HepG2 (cell line): ENCODE results near the gene LRRC55. TPM values are rescaled to one million over a fixed set of nuclear protein-coding genes. Genes with fewer than 3 reads are reported as not detected.

Experiments used
- ATAC-seq: fragments of 200-7000 bp; cut with Tn5 transposase; 3 replicates; pipeline ENCODE4 v1.9.1; 2020; ENCODE audit warnings: mild to moderate bottlenecking, moderate library complexity
- BruUV-seq: library from RNA; stranded (reverse); fragments of 400-500 nt; replicated peaks from 2 replicates; lab custom pipeline; 2021; lab: Mats Ljungman, UMichigan
- CTCF ChIA-PET: fragments of 300-600 bp; formaldehyde crosslinking; extraction: SDS; loops from one replicate; lab custom pipeline; 2021; ENCODE audit warnings: low total read pairs, inconsistent platforms, low intra/inter-chr PET ratio; lab: Yijun Ruan, JAX
- POLR2A ChIA-PET: fragments of 350-600 bp; sonication (Branson Sonifier 250); formaldehyde crosslinking; loops from one replicate; lab custom pipeline; 2020; ENCODE audit warnings: antibody characterized with exemption, inconsistent platforms; lab: Yijun Ruan, JAX
- DNase-seq: peaks from one replicate; pipeline ENCODE4 v3.0.0-alpha.2; 2015; ENCODE audit warnings: low spot score
- FAIRE-seq: peaks from 3 replicates; lab custom pipeline; 2011; peaks lifted over from hg19 to GRCh38; lab: Jason Lieb, UNC
- H2AFZ ChIP-seq: one replicate; pipeline ENCODE4 v1.6.1; 2011; ENCODE audit warnings: low read length, inconsistent platforms
- H3K27ac ChIP-seq: fragments of 300-600 bp; 3 replicates; pipeline ENCODE4 v1.8.0; 2011; ENCODE audit warnings: mixed run types, mild to moderate bottlenecking, mixed read lengths, low read length, inconsistent platforms; ENCODE audit not compliant: insufficient read depth; ENCODE audit errors: extremely low read length
- H3K27me3 ChIP-seq, 2 experiments: fragments of 200-600 bp in 1 of 2; 2 replicates in 1 of 2; 3 replicates in 1 of 2; pipeline versions ENCODE4 v1.6.0 to v1.8.0; 2011; ENCODE audit warnings: low read length in 2 of 2, mild to moderate bottlenecking in 2 of 2, moderate library complexity in 2 of 2, inconsistent platforms in 1 of 2; ENCODE audit not compliant: insufficient read depth in 2 of 2, control insufficient read depth in 1 of 2
- H3K36me3 ChIP-seq, 2 experiments: fragments of 200-600 bp in 1 of 2; replicated peaks in 1 of 2; 2 replicates in 1 of 2; 3 replicates in 1 of 2; pipeline versions ENCODE4 v1.5.1 to v1.8.0; 2011; ENCODE audit warnings: low read length in 2 of 2, inconsistent platforms in 1 of 2; ENCODE audit not compliant: insufficient read depth in 2 of 2, control insufficient read depth in 1 of 2
- H3K4me1 ChIP-seq: 2 replicates; pipeline ENCODE4 v1.5.1; 2012; ENCODE audit warnings: low read length, inconsistent platforms; ENCODE audit not compliant: insufficient read depth
- H3K4me2 ChIP-seq: 2 replicates; pipeline ENCODE4 v1.6.0; 2011; ENCODE audit warnings: low read depth, low read length, inconsistent platforms
- H3K4me3 ChIP-seq, 3 experiments: fragments of 200-600 bp in 1 of 3; sonication (generic), shearing (Covaris generic) in 1 of 3; replicated peaks in 1 of 3; 2 replicates each; pipeline ENCODE4 v1.5.1; 2011 to 2016; ENCODE audit warnings: low read length in 3 of 3, inconsistent platforms in 2 of 3, low read depth in 2 of 3, mild to moderate bottlenecking in 2 of 3, control low read depth in 1 of 3, mixed read lengths in 1 of 3; ENCODE audit not compliant: insufficient read depth in 1 of 3
- H3K79me2 ChIP-seq: one replicate; pipeline ENCODE4 v1.6.1; 2011; ENCODE audit warnings: low read length, inconsistent platforms; ENCODE audit not compliant: insufficient read depth
- H3K9ac ChIP-seq: 2 replicates; pipeline ENCODE4 v1.6.0; 2011; ENCODE audit warnings: mild to moderate bottlenecking, low read depth, low read length, inconsistent platforms; ENCODE audit not compliant: insufficient read depth
- H3K9me3 ChIP-seq: 2 replicates; pipeline ENCODE4 v1.5.1; 2012; ENCODE audit warnings: mild to moderate bottlenecking, low read length
- H4K20me1 ChIP-seq: 2 replicates; pipeline ENCODE4 v1.6.0; 2011; ENCODE audit warnings: inconsistent platforms, mild to moderate bottlenecking, low read length, moderate library complexity; ENCODE audit not compliant: insufficient read depth
- ESRRA ChIP-seq: sonication (generic); formaldehyde crosslinking; IDR thresholded peaks from 2 replicates; pipeline ENCODE4 v1.5.1; 2020; ENCODE audit warnings: mild to moderate bottlenecking, low read depth, missing genetic modification reagents
- MNT ChIP-seq: fragments of 450-650 bp; IDR thresholded peaks from 2 replicates; pipeline ENCODE4 v1.6.1; 2016
- NFE2L2 ChIP-seq: fragments of 150-350 bp; IDR thresholded peaks from 2 replicates; pipeline ENCODE4 v1.6.1; 2014; ENCODE audit warnings: low read length
- SOX5 ChIP-seq: IDR thresholded peaks from 2 replicates; pipeline ENCODE4 v1.6.1; 2016; ENCODE audit warnings: borderline replicate concordance
- ZBTB20 ChIP-seq: sonication (generic); formaldehyde crosslinking; IDR thresholded peaks from 2 replicates; pipeline ENCODE4 v1.8.1; 2023; ENCODE audit warnings: missing genetic modification reagents, low read depth, mild to moderate bottlenecking, borderline replicate concordance
- ZNF530 ChIP-seq: sonication (generic); formaldehyde crosslinking; IDR thresholded peaks from 2 replicates; pipeline ENCODE4 v1.5.0; 2020; ENCODE audit warnings: low read depth, mild to moderate bottlenecking, missing genetic modification reagents
- ZNF577 ChIP-seq: sonication (generic); formaldehyde crosslinking; IDR thresholded peaks from 2 replicates; pipeline ENCODE4 v1.4.0; 2020; ENCODE audit warnings: mild to moderate bottlenecking, low read depth, missing genetic modification reagents, borderline replicate concordance
- WGBS: methylation state at CpG from one replicate; pipeline ENCODE4 v1.1.6; 2017; ENCODE audit warnings: low lambda C conversion rate; 5-methylcytosine and 5-hydroxymethylcytosine counted together
- in situ Hi-C: cut with HindIII; loops from 2 replicates; pipeline ENCODE4 v1.10.0; 2017; ENCODE audit warnings: low pct_unique_long_range_greater_than_20kb; ENCODE audit not compliant: extremely low pct_ligation_motif_present
- intact Hi-C: fragments of 100-400 bp; cut with micrococcal nuclease; formaldehyde crosslinking; loops from one replicate; pipeline ENCODE4 v1.10.0; 2022; ENCODE audit not compliant: unreplicated experiment
- polyA plus RNA-seq, 8 experiments: library from polyadenylated mRNA; depleted of rRNA in 3 of 8; stranded (reverse) in 7 of 8; unstranded in 1 of 8; fragments of >200 nt; fragmentation: Illumina TruSeq in 4 of 8; extraction: Trizol in 4 of 8; gene quantifications; 2 replicates each; pipeline versions ENCODE4 v1.2.1 to v1.2.3, GENCODE V29; 2011 to 2016; ENCODE audit warnings: low read depth in 4 of 8, missing spikeins in 1 of 8, mixed read lengths in 1 of 8; ENCODE audit not compliant: insufficient read depth in 1 of 8
- total RNA-seq, 5 experiments: library from RNA; depleted of rRNA; stranded (reverse); fragments of >200 nt; fragmentation: Illumina TruSeq; extraction: Trizol; gene quantifications; 2 replicates each; pipeline ENCODE4 v1.2.3, GENCODE V29; 2016; ENCODE audit warnings: low read depth in 1 of 5

Gene LRRC55
- total and polyA plus RNA-seq, 2 of the 13 experiments (the other 11 are each of a cell fraction or from before 2014, with no cell fraction given), result not detected

GRCh38 chr11:57162179-57162898 lies 19.4 kb upstream of the LRRC55 start (continued):
- TF ChIP-seq ESRRA (no peak), ZNF577 (no peak), ZNF530 (CRISPR knock-in tag) (no peak), ZBTB20 (no peak)
- TF ChIP-seq, all 625 proteins: peak for 0

- H3K4me2 ChIP-seq, result no peak overlapping the region
- H3K27ac ChIP-seq, result no peak overlapping the region
- no peaks in the 10 kb centered on the region for H3K4me1 ChIP-seq
- TF ChIP-seq MNT (peak; percentile 50), NFE2L2 (peak; percentile 35; the same call in 1 of the 2 replicates), SOX5 (no peak)
- no peaks in the 10 kb centered on the region for H3K9me3 ChIP-seq
- no peaks in the 10 kb centered on the region for H3K79me2 ChIP-seq
- H3K27me3 ChIP-seq, result peaks cover 0 to 2% of the 10 kb centered on the region in 2 experiments; a peak in 2 of 5 replicates
- 2% methylated on average over 6 of the region's 6 CpGs for WGBS
- intact Hi-C loops (no loop called here), in situ Hi-C loops (no loop called here)
- no peak overlapping the region for H2AFZ ChIP-seq
- CTCF ChIA-PET, result no interaction called here
- DNase-seq, result no peak
- no peak for ATAC-seq
- H3K4me3 ChIP-seq, result no peak overlapping the region
- POLR2A ChIA-PET, result no interaction called here
- no peaks in the 10 kb centered on the region for H4K20me1 ChIP-seq
- H3K9ac ChIP-seq, result no peak overlapping the region
- no peak for FAIRE-seq
- BruUV-seq, result no TSS peak
- H3K36me3 ChIP-seq, result no peaks in the 10 kb centered on the region
These were observed 18.4 kb upstream of the LRRC55 start for GRCh38 chr11:57163160-57163868.
